Measurements from ENCODE around the gene RYR3. TPM values are rescaled to one million over a fixed set of nuclear protein-coding genes. Genes with fewer than 3 reads are reported as not detected.

The RYR3 gene
- total RNA-seq, 4 donors from 2014 or later: 3.7 to 7.2 (median 4.5) TPM

GRCh38 chr15:33517944-33518343 is 207.2 kb downstream of the RYR3 start:
- WGBS: 76% methylated on average over 2 of the region's 2 CpGs

GRCh38 chr15:33518421-33518820 is 207.7 kb downstream of the RYR3 start:
- WGBS: 74% methylated on average over 8 of the region's 8 CpGs
- no peaks in the 10 kb centered on the region for H3K27me3 ChIP-seq

More at GRCh38 chr15:33517944-33518343, 207.2 kb downstream of the RYR3 start:
- DNase-seq (ENCODE audit: extremely low spot score): no peak
- no peaks in the 10 kb centered on the region for H3K27me3 ChIP-seq
- peaks cover 0 to 3% (median under 1%) of the 10 kb centered on the region in 4 donors for H3K4me1 ChIP-seq
- intact Hi-C loops (cut with DNase I): no loop called here
- no peak for TF ChIP-seq EP300 (IDR thresholded peaks at IDR 0.05)
- no peak for TF ChIP-seq CTCF (IDR thresholded peaks at IDR 0.05)
- no peak for TF ChIP-seq POLR2AphosphoS5 (IDR thresholded peaks at IDR 0.05)
- TF ChIP-seq POLR2A (IDR thresholded peaks at IDR 0.05; ENCODE audit: low read depth): no peak
- no peaks in the 10 kb centered on the region for H3K36me3 ChIP-seq
- H3K27ac ChIP-seq (replicated peaks in 1 of 4): no peak overlapping the region
- H3K4me3 ChIP-seq: no peak overlapping the region
- no peaks in the 10 kb centered on the region for H3K9me3 ChIP-seq

GRCh38 chr15:33524274-33524673 is 213.5 kb downstream of the RYR3 start:
- Histone ChIP-seq H3K27me3 (no peaks in the 10 kb centered on the region), H3K36me3 (no peaks in the 10 kb centered on the region), H3K9me3 (no peaks in the 10 kb centered on the region), H3K27ac (replicated peaks in 1 of 4) (no peak overlapping the region), H3K4me3 (no peak overlapping the region), H3K4me1 (no peaks in the 10 kb centered on the region)
- WGBS: 93% methylated on average over 3 of the region's 3 CpGs
- TF ChIP-seq CTCF (IDR thresholded peaks at IDR 0.05) (no peak), EP300 (IDR thresholded peaks at IDR 0.05) (no peak), POLR2A (IDR thresholded peaks at IDR 0.05; ENCODE audit: low read depth) (no peak)
- intact Hi-C loops (cut with DNase I): no loop called here
- DNase-seq (ENCODE audit: extremely low spot score): no peak

More at GRCh38 chr15:33518421-33518820, 207.7 kb downstream of the RYR3 start:
- H3K9me3 ChIP-seq: no peaks in the 10 kb centered on the region
- no peak overlapping the region for H3K4me3 ChIP-seq
- no peak for DNase-seq (ENCODE audit: extremely low spot score)
- intact Hi-C loops (cut with DNase I): no loop called here
- H3K4me1 ChIP-seq: no peaks in the 10 kb centered on the region
- H3K27ac ChIP-seq (replicated peaks in 1 of 4): no peak overlapping the region
- TF ChIP-seq EP300 (IDR thresholded peaks at IDR 0.05): no peak
- TF ChIP-seq POLR2AphosphoS5 (IDR thresholded peaks at IDR 0.05): no peak
- TF ChIP-seq CTCF (IDR thresholded peaks at IDR 0.05): no peak
- TF ChIP-seq POLR2A (IDR thresholded peaks at IDR 0.05; ENCODE audit: low read depth): no peak
- H3K36me3 ChIP-seq: no peaks in the 10 kb centered on the region

GRCh38 chr15:33526532-33526931 is 215.8 kb downstream of the RYR3 start:
- Histone ChIP-seq H3K4me3 (no peak overlapping the region), H3K36me3 (no peaks in the 10 kb centered on the region), H3K27ac (replicated peaks in 1 of 4) (no peak overlapping the region), H3K27me3 (no peaks in the 10 kb centered on the region), H3K9me3 (no peaks in the 10 kb centered on the region), H3K4me1 (no peaks in the 10 kb centered on the region)
- DNase-seq (ENCODE audit: extremely low spot score): no peak
- TF ChIP-seq POLR2A (IDR thresholded peaks at IDR 0.05; ENCODE audit: low read depth) (no peak), CTCF (IDR thresholded peaks at IDR 0.05) (no peak), EP300 (IDR thresholded peaks at IDR 0.05) (no peak), POLR2AphosphoS5 (IDR thresholded peaks at IDR 0.05) (no peak)
- intact Hi-C loops (cut with DNase I): no loop called here
- WGBS: 73% methylated on average over 3 of the region's 3 CpGs

- no peak for DNase-seq (ENCODE audit: extremely low spot score)
- Histone ChIP-seq H3K27me3 (no peaks in the 10 kb centered on the region), H3K9me3 (no peaks in the 10 kb centered on the region), H3K36me3 (no peaks in the 10 kb centered on the region), H3K4me3 (no peak overlapping the region), H3K27ac (replicated peaks in 1 of 4) (no peak overlapping the region), H3K4me1 (no peaks in the 10 kb centered on the region)
- WGBS: 90% methylated on average over 4 of the region's 4 CpGs
- intact Hi-C loops (cut with DNase I): no loop called here
- TF ChIP-seq POLR2A (IDR thresholded peaks at IDR 0.05; ENCODE audit: low read depth): no peak
- TF ChIP-seq EP300 (IDR thresholded peaks at IDR 0.05): no peak
- TF ChIP-seq POLR2AphosphoS5 (IDR thresholded peaks at IDR 0.05): no peak
- TF ChIP-seq CTCF (IDR thresholded peaks at IDR 0.05): no peak
Measured at GRCh38 chr15:33533197-33533596, 222.4 kb downstream of the RYR3 start.

Measured in esophagus muscularis mucosa (tissue), 4 donors.